HL-60/S4 (cell line): Measurements from ENCODE around the gene SH3D19.

Source experiments
- in situ Hi-C: fragments of 300-500 bp; cut with MboI; formaldehyde crosslinking; loops from 2 replicates; pipeline ENCODE4 v1.14.3; 2022; ENCODE audit warnings: low sequenced_read_pairs

The SH3D19 gene

GRCh38 chr4:151202381-151202780 lies 123.0 kb downstream of the SH3D19 start:
- in situ Hi-C loops, result no loop called here

GRCh38 chr4:151199319-151200190 lies 125.8 kb downstream of the SH3D19 start:
- in situ Hi-C loops, result no loop called here

GRCh38 chr4:151198748-151199147 lies 126.7 kb downstream of the SH3D19 start:
- in situ Hi-C loops, result no loop called here

- in situ Hi-C loops, result no loop called here
Measured at GRCh38 chr4:151197247-151197646, 128.2 kb downstream of the SH3D19 start.

GRCh38 chr4:151195801-151196200 lies 129.6 kb downstream of the SH3D19 start:
- in situ Hi-C loops, result no loop called here

- in situ Hi-C loops, result no loop called here
Measured at GRCh38 chr4:151193414-151193813, 132.0 kb downstream of the SH3D19 start.

- in situ Hi-C loops, result no loop called here
Measured at GRCh38 chr4:151192556-151193235, 132.7 kb downstream of the SH3D19 start.

- in situ Hi-C loops, result no loop called here
Measured at GRCh38 chr4:151184523-151185458, 140.6 kb downstream of the SH3D19 start.

GRCh38 chr4:151182455-151182996 lies 142.9 kb downstream of the SH3D19 start:
- in situ Hi-C loops, result no loop called here

- in situ Hi-C loops, result no loop called here
Measured at GRCh38 chr4:151176685-151177084, 148.7 kb downstream of the SH3D19 start.

- in situ Hi-C loops, result no loop called here
Measured at GRCh38 chr4:151175754-151176631, 149.4 kb downstream of the SH3D19 start.

GRCh38 chr4:151175233-151175632 lies 150.2 kb downstream of the SH3D19 start:
- in situ Hi-C loops, result no loop called here

GRCh38 chr4:151174784-151175183 lies 150.6 kb downstream of the SH3D19 start:
- in situ Hi-C loops, result no loop called here

GRCh38 chr4:151173871-151174270 lies 151.5 kb downstream of the SH3D19 start:
- in situ Hi-C loops, result no loop called here

GRCh38 chr4:151169900-151170299 lies 155.5 kb downstream of the SH3D19 start:
- in situ Hi-C loops, result no loop called here

- in situ Hi-C loops, result no loop called here
Measured at GRCh38 chr4:151169223-151169622, 156.2 kb downstream of the SH3D19 start.

GRCh38 chr4:151167561-151167960 lies 157.8 kb downstream of the SH3D19 start:
- in situ Hi-C loops, result no loop called here

- in situ Hi-C loops, result no loop called here
Measured at GRCh38 chr4:151166636-151167035, 158.8 kb downstream of the SH3D19 start.

GRCh38 chr4:151165205-151166000 lies 160.0 kb downstream of the SH3D19 start:
- in situ Hi-C loops, result no loop called here
